ENCODE results near the gene SMCHD1.

Gene SMCHD1

DNA sequence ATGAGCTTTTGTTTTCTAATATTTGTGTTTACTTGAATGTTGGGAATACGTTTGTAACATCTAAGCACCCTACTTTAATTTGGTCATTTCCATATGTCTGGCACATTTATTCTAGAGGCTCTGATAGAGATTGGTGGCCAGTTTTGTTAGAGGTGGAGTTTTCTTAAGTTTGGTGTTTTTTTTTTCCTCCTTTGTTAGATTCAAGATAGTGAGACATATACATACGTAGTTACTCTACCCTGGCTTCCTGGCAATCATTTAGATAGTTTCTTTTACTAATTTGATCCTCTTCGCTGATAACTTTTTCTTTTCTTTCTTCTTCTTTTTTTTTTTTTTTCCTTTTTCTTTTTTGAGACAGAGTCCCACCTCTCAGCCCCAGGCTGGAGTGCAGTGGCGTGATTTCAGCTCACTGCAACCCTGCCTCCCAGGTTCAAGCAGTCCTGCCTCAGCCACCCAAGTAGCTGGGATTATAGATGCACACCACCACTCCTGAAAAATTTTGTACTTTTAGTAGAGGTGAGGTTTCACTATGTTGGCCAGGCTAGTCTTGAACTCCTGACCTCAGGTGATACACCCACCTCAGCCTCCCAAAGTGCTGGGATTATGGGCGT lies 26.6 kb downstream of the SMCHD1 start:
- H3K36me3 Mint-ChIP-seq (ENCODE audit: low read depth), result peaks cover 87% of the 10 kb centered on the region
- peaks cover 70% of the 10 kb centered on the region for H3K4me1 Mint-ChIP-seq (ENCODE audit: low read depth)
- peaks cover 12% of the 10 kb centered on the region for H3K9me3 Mint-ChIP-seq
- peak overlapping the region; percentile 85 for H3K27ac Mint-ChIP-seq
- H3K4me3 Mint-ChIP-seq, result no peak overlapping the region
- H3K27me3 Mint-ChIP-seq, result no peaks in the 10 kb centered on the region

DNA sequence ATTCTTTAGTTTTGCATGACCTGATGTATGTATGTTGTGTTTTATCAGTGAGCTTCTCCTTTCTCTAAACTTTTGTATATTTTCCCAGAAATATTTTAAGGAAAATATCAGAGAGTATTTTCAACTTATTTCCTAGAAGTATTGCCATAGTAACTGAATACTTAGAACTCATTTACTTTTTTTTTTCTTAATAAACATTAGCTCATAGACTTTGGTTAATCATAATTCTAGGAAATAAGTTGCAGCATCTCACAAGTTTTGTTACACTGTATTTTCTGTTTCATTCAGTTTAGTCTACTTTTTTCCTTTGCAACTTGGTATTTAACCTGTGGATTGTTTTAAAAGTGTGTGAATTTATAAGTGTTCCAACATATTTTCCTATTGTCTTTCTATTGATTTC lies 27.5 kb downstream of the SMCHD1 start:
- peaks cover 12% of the 10 kb centered on the region for H3K9me3 Mint-ChIP-seq
- peak overlapping the region; percentile 35 for H3K4me3 Mint-ChIP-seq
- H3K27ac Mint-ChIP-seq, result peak overlapping the region; percentile 77

DNA sequence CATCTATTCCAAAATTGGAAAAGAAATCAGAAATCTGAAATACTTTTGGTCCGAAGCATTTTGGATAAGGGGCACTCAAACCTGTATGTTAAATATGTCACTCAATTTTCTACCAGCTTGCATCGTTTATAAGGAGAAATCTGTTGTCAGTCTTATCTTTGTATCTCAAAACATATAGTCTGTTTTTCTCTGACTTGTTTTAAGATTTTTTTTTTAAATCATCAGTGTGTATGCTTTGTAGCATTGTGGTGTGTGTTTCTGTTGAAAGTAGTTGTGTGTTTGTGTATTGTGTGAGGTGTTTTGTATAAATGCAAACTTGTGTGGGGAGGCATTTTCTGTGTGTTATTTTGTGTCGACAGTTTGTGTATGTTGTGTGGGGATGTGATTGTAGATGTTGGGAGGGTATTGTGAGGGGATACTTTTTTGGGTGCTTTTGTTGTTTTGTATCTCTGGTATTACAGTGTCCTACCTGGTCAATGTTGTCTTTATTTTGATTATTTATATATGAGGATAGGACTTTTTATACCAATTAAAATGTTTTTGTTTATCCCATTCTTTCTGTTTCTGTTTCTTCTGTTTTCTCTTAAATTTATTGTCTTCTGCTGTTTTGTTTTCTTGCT lies 30.9 kb downstream of the SMCHD1 start:
- peaks cover 83% of the 10 kb centered on the region for H3K36me3 Mint-ChIP-seq (ENCODE audit: low read depth)
- peaks cover 78% of the 10 kb centered on the region for H3K4me1 Mint-ChIP-seq (ENCODE audit: low read depth)
- no peaks in the 10 kb centered on the region for H3K27me3 Mint-ChIP-seq
- H3K27ac Mint-ChIP-seq, result peak overlapping the region; percentile 61
- H3K4me3 Mint-ChIP-seq, result no peak overlapping the region
- peaks cover 12% of the 10 kb centered on the region for H3K9me3 Mint-ChIP-seq

More for the DNA sequence above, 27.5 kb downstream of the SMCHD1 start:
- Mint-ChIP-seq H3K27me3 (no peaks in the 10 kb centered on the region), H3K4me1 (ENCODE audit: low read depth) (peaks cover 77% of the 10 kb centered on the region), H3K36me3 (ENCODE audit: low read depth) (peaks cover 87% of the 10 kb centered on the region)

DNA sequence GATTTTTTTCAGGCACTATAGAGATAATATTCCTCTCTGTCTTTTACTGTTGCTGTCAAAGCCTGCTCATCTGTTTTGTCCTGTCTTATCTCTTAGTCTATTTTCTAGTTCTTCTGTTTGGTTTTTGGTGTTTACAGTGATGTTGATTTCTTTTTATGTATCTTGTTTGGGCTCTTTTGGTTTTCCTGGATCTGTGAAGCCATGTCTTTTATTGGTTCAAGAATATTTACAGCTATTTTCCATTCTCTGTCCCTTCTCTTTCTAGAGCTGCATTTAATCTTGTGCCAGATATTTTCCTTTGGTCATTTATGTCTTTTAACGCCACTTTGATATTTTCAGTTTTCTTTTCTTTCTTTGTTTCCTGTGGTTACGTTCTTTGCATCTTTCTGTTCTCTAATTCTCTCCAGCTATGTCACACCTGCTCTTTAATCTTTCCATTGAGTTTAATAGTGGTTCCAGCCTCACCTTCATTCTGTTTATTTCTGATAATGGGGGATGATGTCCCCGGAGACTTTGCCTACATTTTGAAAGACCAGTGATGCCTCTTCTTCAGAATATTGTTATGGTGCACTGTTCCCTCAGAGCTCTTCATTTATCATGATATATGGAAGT lies 32.0 kb downstream of the SMCHD1 start:
- H3K36me3 Mint-ChIP-seq (ENCODE audit: low read depth), result peaks cover 85% of the 10 kb centered on the region
- H3K4me1 Mint-ChIP-seq (ENCODE audit: low read depth), result peaks cover 73% of the 10 kb centered on the region
- no peaks in the 10 kb centered on the region for H3K27me3 Mint-ChIP-seq
- H3K9me3 Mint-ChIP-seq, result peaks cover 12% of the 10 kb centered on the region
- peak overlapping the region; percentile 88 for H3K27ac Mint-ChIP-seq
- H3K4me3 Mint-ChIP-seq, result peak overlapping the region; percentile 30

DNA sequence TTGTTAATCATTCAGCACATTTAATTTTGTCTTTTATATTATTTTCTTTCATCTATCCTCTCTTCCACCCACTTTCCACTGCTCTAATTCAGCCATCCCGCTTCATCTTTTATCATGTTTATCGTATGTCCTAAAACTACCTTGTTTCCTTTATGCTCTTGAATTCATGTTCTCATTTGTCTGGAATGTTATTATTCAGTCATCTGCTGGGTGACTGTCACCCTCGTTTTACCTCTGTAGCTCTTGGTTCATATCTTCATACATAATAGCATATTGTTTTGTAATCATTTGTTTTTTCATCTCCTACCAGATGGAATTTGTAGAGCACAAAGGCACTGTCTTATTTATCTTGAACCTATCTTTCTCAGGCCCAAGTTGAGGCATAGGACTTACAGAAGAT lies 37.0 kb downstream of the SMCHD1 start:
- H3K4me3 Mint-ChIP-seq, result no peak overlapping the region
- peaks cover 78% of the 10 kb centered on the region for H3K36me3 Mint-ChIP-seq (ENCODE audit: low read depth)
- no peaks in the 10 kb centered on the region for H3K9me3 Mint-ChIP-seq
- H3K27me3 Mint-ChIP-seq, result no peaks in the 10 kb centered on the region
- no peak overlapping the region for H3K27ac Mint-ChIP-seq
- peaks cover 31% of the 10 kb centered on the region for H3K4me1 Mint-ChIP-seq (ENCODE audit: low read depth)

DNA sequence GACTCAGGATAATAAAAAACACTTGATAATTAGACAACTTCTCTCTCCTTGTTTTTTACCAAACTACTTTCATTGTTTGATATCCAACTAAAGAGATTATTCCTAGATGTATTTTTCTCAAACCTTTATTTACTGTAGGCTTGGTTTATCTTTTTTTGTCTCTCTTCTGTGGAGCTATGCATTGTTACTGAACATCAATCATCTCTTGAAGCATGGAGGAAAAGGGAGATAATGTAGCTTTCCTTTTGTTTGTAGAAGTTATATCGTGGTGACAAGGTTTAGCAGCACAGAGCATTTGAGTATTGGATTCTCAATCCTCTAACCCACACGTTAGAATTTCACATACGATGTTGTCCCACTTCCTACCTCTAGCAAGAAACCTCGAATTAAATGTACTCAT lies 41.7 kb downstream of the SMCHD1 start:
- H3K4me3 Mint-ChIP-seq, result no peak overlapping the region
- H3K36me3 Mint-ChIP-seq (ENCODE audit: low read depth), result peaks cover 85% of the 10 kb centered on the region
- peak overlapping the region; percentile 38 for H3K27ac Mint-ChIP-seq
- no peaks in the 10 kb centered on the region for H3K27me3 Mint-ChIP-seq
- H3K9me3 Mint-ChIP-seq, result no peaks in the 10 kb centered on the region
- H3K4me1 Mint-ChIP-seq (ENCODE audit: low read depth), result peaks cover 3% of the 10 kb centered on the region

DNA sequence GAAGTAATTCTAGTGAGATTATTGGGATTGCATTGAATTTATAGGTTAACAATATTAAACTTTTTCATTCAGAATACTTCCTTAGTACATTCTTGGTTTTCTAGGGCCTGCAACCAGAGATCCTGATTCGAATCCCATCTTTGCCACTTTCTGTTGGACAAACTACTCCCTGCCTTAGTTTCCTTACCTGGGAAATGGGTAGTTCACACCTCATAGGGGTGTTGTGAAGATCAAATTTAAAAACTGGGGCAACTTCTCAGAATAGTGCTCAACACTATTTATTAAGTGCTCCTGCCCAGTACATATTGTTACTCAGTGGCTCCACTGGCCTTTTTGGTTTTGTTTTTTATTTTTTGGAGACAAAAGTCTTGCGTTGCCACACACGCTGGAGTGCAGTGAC lies 43.5 kb downstream of the SMCHD1 start:
- Mint-ChIP-seq H3K4me3 (no peak overlapping the region), H3K27ac (no peak overlapping the region), H3K36me3 (ENCODE audit: low read depth) (peaks cover 83% of the 10 kb centered on the region), H3K9me3 (no peaks in the 10 kb centered on the region), H3K27me3 (no peaks in the 10 kb centered on the region), H3K4me1 (ENCODE audit: low read depth) (no peaks in the 10 kb centered on the region)

DNA sequence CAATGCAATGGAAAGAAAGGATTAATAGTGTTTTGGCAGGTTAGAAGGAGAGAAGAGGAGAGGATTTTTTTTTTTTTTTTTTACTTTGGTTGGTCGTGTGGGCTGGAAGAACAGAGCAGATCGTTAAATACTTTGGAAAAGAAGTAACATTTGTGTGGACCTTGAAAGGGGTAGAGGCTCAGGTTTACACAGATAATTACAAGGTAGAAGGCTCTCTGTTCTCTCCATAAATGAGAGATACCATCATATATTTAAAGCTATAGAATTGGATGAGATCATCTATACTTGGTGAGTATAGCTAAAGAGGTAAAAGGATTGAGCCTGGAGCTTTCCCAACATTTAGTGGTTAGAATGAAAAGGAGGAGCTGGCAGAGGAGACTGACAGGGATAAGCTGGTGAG lies 49.0 kb downstream of the SMCHD1 start:
- Mint-ChIP-seq H3K27me3 (no peaks in the 10 kb centered on the region), H3K4me3 (no peak overlapping the region), H3K9me3 (no peaks in the 10 kb centered on the region), H3K4me1 (ENCODE audit: low read depth) (peaks cover 15% of the 10 kb centered on the region), H3K27ac (peak overlapping the region; percentile 37), H3K36me3 (ENCODE audit: low read depth) (peaks cover 76% of the 10 kb centered on the region)

DNA sequence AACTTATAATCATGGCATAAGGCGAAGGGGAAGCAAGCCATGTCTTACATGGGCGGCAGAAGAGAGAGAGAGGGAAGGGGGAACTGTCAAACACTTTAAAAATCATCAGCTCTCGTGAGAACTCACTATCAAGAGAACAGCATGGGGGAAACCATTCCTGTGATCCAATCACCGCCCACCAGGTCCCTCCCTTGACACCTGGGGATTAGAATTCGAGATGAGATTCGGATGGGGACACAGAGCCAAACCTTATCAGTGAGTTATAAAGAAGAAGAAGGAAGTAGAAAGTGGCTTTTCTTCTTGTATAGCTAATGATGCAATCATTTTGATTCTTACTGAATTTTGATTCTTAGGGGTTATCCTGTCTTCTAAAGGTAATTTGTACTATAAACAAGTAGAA lies 51.4 kb downstream of the SMCHD1 start:
- peaks cover 18% of the 10 kb centered on the region for H3K4me1 Mint-ChIP-seq (ENCODE audit: low read depth)
- no peak overlapping the region for H3K4me3 Mint-ChIP-seq
- H3K27me3 Mint-ChIP-seq, result no peaks in the 10 kb centered on the region
- peaks cover 75% of the 10 kb centered on the region for H3K36me3 Mint-ChIP-seq (ENCODE audit: low read depth)
- H3K9me3 Mint-ChIP-seq, result no peaks in the 10 kb centered on the region
- H3K27ac Mint-ChIP-seq, result peak overlapping the region; percentile 42

DNA sequence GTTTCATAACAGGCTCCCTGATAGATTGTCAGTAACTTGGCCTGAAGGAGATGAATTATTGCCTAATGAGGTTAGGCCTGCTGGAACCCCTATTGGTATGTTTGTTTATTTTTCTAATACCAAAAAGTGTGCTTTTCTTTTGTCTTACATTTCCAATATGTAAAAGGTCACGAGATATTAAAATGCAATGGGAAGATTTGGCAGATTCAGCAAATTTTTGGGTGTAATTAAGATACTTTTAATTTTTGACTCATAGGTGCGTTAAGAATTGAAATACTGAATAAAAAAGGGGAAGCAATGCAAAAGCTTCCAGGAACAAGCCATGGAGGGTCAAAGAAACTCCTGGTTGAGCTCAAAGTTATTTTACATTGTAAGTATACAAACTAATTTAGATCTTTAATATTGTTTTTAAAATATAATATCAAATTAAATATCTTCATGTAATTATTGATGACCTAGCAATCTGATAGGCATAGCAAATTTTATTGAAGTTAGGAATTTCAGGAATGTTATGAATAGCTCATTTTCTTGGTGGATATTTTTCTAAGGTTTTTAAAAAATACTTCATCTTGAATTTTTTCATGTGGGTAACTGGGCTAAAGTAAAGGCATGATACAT lies 52.1 kb downstream of the SMCHD1 start:
- Mint-ChIP-seq H3K4me1 (ENCODE audit: low read depth) (peaks cover 25% of the 10 kb centered on the region), H3K9me3 (no peaks in the 10 kb centered on the region), H3K4me3 (no peak overlapping the region), H3K36me3 (ENCODE audit: low read depth) (peaks cover 78% of the 10 kb centered on the region), H3K27ac (no peak overlapping the region), H3K27me3 (no peaks in the 10 kb centered on the region)

DNA sequence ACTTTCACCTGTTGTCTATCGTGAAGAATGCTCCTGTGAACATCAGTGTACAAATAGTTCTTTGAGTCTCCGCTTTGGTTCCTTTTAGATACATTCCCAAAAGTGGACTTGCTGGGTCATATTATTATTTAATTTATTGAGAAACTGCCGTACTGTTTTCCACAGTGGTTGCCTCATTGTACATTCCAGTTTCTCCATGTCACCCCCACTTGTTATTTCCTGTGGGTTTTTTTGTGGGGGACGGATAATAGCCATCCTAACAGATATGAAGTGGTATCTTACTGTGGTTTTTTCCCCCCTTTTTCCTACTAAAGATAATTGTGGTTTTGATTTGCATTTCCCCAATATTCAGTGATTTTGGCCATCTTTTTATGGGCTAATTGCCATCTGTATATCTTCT lies 53.8 kb downstream of the SMCHD1 start:
- Mint-ChIP-seq H3K4me3 (no peak overlapping the region), H3K4me1 (ENCODE audit: low read depth) (peaks cover 41% of the 10 kb centered on the region), H3K36me3 (ENCODE audit: low read depth) (peaks cover 81% of the 10 kb centered on the region), H3K9me3 (no peaks in the 10 kb centered on the region), H3K27me3 (no peaks in the 10 kb centered on the region), H3K27ac (no peak overlapping the region)

DNA sequence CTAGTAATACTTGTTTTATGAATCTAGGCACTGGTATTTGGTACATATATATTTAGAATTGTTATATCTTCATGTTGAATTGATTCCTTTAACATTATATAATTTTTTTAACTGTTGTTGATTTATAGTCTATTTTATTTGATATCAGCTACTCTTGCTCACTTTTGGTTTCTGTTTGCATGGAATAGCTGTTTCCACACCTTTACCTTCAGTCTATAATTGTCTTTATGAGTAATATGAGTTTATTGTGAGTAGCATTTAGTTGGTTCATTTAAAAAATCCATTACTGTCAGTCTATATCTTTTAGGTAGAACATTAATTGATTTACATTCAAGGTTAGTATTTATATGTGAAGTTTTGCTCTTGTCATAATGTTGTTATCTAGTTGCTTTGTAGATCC lies 58.6 kb downstream of the SMCHD1 start:
- H3K36me3 Mint-ChIP-seq (ENCODE audit: low read depth), result peaks cover 81% of the 10 kb centered on the region
- peak overlapping the region; percentile 43 for H3K27ac Mint-ChIP-seq
- peaks cover 42% of the 10 kb centered on the region for H3K4me1 Mint-ChIP-seq (ENCODE audit: low read depth)
- no peaks in the 10 kb centered on the region for H3K27me3 Mint-ChIP-seq
- H3K4me3 Mint-ChIP-seq, result no peak overlapping the region
- H3K9me3 Mint-ChIP-seq, result no peaks in the 10 kb centered on the region

DNA sequence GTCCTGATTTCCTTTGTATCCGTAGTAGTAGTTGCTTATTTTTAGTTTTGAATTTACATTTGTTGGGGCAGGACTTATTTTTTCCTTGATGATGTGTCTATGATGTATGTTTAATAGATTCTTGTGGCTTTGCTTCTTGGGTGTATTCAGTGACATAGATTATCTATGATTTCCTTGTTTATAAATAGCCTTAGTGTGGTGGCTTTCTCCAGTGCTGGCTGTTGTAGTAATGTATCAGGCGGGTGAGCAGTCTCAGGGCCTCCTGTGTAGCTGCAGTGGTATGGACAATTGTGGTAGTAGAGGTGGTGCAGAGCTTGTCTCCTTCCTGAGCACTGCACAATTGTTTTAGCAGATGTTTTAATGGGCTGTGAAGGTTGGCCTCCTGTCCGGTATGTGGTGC lies 60.5 kb downstream of the SMCHD1 start:
- peaks cover 46% of the 10 kb centered on the region for H3K4me1 Mint-ChIP-seq (ENCODE audit: low read depth)
- H3K27ac Mint-ChIP-seq, result peak overlapping the region; percentile 13
- no peaks in the 10 kb centered on the region for H3K27me3 Mint-ChIP-seq
- no peak overlapping the region for H3K4me3 Mint-ChIP-seq
- peaks cover 81% of the 10 kb centered on the region for H3K36me3 Mint-ChIP-seq (ENCODE audit: low read depth)
- H3K9me3 Mint-ChIP-seq, result no peaks in the 10 kb centered on the region

DNA sequence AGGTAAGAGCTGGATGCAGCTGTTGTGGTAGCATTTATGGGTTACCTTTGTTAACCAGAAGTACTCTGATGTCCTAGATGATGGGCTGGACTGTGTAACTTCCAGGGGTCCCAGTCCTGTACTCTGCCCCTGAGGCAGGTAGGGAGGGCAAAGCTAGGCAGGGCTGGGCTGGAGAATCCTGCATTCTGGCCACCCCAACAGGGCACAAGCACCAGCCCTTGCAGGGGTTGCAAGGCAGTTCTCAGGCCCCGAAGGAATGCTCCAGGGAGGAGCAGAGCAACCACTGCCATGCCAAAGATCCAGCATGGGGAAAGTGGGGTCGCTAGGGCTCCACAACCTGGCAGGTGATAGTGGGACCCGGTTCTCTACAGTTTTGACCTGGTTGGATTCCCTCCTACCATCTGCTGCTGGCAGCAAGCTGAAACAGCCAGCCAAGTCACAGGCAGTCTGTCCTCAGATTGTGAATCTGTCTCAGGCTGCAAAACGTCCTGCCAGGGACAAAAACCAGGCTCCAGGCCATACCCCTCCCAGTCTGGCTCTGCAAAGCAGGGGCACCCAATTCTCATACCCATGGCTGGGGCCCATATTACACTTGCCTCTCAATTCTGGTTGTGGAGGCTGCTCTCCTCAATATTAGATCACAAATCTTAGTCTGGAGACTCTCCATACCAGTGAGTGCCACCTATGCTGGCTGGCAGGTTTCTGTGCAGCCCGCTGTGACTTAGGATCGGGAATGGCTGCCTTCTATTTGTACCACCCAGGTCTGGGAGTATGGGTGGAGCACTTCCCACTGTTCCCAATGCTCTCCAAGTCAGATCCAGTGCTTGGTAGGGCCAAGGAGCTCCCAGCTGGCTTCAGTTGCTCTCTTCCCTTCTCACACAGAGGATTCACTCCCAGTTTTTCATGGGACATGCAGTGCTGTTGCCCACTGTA lies 61.1 kb downstream of the SMCHD1 start:
- no peak overlapping the region for H3K4me3 Mint-ChIP-seq
- no peaks in the 10 kb centered on the region for H3K27me3 Mint-ChIP-seq
- no peaks in the 10 kb centered on the region for H3K9me3 Mint-ChIP-seq
- peaks cover 84% of the 10 kb centered on the region for H3K36me3 Mint-ChIP-seq (ENCODE audit: low read depth)
- H3K27ac Mint-ChIP-seq, result no peak overlapping the region
- H3K4me1 Mint-ChIP-seq (ENCODE audit: low read depth), result peaks cover 51% of the 10 kb centered on the region

All from stimulated activated naive CD8-positive, alpha-beta T cell treated with anti-CD3 and anti-CD28 coated beads, Interleukin-15, Interleukin-2, amounts not matched to agents 100 ng/mL and 50 ng/mL, for 24 hours (primary cell).